ENCODE data around the gene NOMO2.
"Not testable (repeated sequence)": the region's sequence is repeated elsewhere in the genome, so short reads cannot be mapped to it uniquely, and the experiment has no call there.

DNA sequence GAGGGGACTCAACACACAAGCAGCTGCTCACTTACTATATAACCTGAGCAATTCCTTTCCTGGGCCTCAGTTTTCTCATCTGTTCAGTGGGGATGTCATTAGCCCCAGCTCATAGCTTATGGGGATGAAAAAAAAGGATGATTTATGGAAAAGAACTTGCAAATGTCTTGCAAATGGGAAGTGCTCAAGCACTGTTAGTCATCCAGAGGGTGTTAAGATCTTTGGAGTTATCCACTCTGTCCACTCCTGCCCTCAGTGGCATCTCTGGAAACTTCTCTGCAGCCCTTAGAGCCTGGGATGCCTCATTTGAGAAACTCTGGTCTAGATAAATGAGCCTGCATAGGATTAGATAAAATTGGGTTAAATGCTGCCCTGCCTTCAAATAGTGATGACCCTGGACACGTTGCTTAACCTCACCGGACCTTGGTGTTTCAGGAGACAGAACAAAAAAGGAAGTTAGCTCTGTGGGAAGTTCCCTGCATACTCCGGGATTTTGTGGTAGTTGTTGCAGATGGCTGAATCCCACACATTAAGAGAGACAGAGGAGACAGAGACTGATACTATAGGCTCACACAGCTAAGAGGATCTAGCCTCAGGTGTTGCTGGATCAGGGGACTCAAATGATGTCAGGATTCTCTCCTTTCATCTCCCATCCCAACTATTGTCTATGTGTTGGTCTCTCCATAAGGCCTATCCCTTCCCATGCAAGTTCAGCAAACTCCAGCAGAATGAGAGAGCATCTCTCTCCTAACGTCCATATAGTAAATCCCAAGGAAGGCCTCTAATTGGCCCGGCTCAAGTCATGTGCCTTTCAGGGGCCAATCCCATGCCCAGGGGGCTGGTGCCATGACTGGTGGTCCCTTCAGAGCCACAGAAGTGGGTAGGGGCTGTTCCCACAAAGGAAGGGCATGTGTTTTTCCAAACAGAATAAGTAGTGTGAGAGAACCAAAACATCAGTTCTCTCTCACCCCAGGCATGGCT, 25.0 kb upstream of the NOMO2 start:
- TF ChIP-seq, protein P1, sequence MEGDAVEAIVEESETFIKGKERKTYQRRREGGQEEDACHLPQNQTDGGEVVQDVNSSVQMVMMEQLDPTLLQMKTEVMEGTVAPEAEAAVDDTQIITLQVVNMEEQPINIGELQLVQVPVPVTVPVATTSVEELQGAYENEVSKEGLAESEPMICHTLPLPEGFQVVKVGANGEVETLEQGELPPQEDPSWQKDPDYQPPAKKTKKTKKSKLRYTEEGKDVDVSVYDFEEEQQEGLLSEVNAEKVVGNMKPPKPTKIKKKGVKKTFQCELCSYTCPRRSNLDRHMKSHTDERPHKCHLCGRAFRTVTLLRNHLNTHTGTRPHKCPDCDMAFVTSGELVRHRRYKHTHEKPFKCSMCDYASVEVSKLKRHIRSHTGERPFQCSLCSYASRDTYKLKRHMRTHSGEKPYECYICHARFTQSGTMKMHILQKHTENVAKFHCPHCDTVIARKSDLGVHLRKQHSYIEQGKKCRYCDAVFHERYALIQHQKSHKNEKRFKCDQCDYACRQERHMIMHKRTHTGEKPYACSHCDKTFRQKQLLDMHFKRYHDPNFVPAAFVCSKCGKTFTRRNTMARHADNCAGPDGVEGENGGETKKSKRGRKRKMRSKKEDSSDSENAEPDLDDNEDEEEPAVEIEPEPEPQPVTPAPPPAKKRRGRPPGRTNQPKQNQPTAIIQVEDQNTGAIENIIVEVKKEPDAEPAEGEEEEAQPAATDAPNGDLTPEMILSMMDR (IDR thresholded peaks at IDR 0.05), result not testable (repeated sequence)
- TF ChIP-seq POLR2A (IDR thresholded peaks at IDR 0.05), result not testable (repeated sequence)

Measured in heart left ventricle (tissue), 13 donors.